ENCODE results near the gene CYP4A11.

GRCh38 chr1:46900401-46900800, 40.9 kb downstream of the CYP4A11 start:
- TF ChIP-seq SRF (IDR thresholded peaks at IDR 0.05; ENCODE audit: low read depth in 2 of 2, low read length in 2 of 2) (no peak), CHD2 (IDR thresholded peaks at IDR 0.05; ENCODE audit: borderline replicate concordance, low read depth, low read length) (no peak), GABPA (IDR thresholded peaks at IDR 0.05; ENCODE audit: low read depth) (no peak), ZZZ3 (IDR thresholded peaks at IDR 0.05; ENCODE audit: control insufficient read depth, insufficient read length, low read depth) (no peak), POLR2AphosphoS5 (IDR thresholded peaks at IDR 0.05; ENCODE audit: low read length) (no peak), EP300 (IDR thresholded peaks at IDR 0.05; ENCODE audit: borderline replicate concordance in 1 of 2, control insufficient read depth in 1 of 2, low read depth in 2 of 2, low read length in 2 of 2) (no peak), FOXM1 (IDR thresholded peaks at IDR 0.05; ENCODE audit: low read depth, low read length) (no peak), CREB1 (IDR thresholded peaks at IDR 0.05; ENCODE audit: low read depth) (no peak)
